HepG2 (cell line): ENCODE data around the gene TNFSF13.

ENCODE experiments used
- EZH2 ChIP-seq: conservative IDR thresholded peaks from 2 replicates; pipeline ENCODE4 v1.6.1; 2012; ENCODE audit warnings: mild to moderate bottlenecking, low read depth, low read length, moderate library complexity
- FOXP4 ChIP-seq: sonication (generic); formaldehyde crosslinking; IDR thresholded peaks from 2 replicates; pipeline ENCODE4 v1.4.0; 2020; ENCODE audit warnings: missing genetic modification reagents
- NR2C2 ChIP-seq: sonication (generic); formaldehyde crosslinking; IDR thresholded peaks from 2 replicates; pipeline ENCODE4 v1.4.0; 2020; ENCODE audit warnings: missing genetic modification reagents, mild to moderate bottlenecking, moderate library complexity, borderline replicate concordance
- SP5 ChIP-seq: IDR thresholded peaks from 2 replicates; pipeline ENCODE4 v1.6.1; 2016; ENCODE audit warnings: low read depth, borderline replicate concordance
- U2AF2 ChIP-seq: fragments of 200-400 bp; formaldehyde crosslinking; IDR thresholded peaks from 2 replicates; pipeline ENCODE4 v1.6.1; 2017; ENCODE audit warnings: low read depth, mild to moderate bottlenecking, low read length
- TF ChIP-seq, protein P1 (sequence below), 2 experiments: sonication (generic) in 1 of 2; formaldehyde crosslinking in 1 of 2; IDR thresholded peaks; 2 replicates each; pipeline versions ENCODE4 v1.4.0 to v1.6.1; 2016 to 2020; ENCODE audit warnings: borderline replicate concordance in 1 of 2, low read depth in 1 of 2, mild to moderate bottlenecking in 1 of 2, missing genetic modification reagents in 1 of 2

- TF ChIP-seq FOXP4: no peak
- TF ChIP-seq, protein P1, sequence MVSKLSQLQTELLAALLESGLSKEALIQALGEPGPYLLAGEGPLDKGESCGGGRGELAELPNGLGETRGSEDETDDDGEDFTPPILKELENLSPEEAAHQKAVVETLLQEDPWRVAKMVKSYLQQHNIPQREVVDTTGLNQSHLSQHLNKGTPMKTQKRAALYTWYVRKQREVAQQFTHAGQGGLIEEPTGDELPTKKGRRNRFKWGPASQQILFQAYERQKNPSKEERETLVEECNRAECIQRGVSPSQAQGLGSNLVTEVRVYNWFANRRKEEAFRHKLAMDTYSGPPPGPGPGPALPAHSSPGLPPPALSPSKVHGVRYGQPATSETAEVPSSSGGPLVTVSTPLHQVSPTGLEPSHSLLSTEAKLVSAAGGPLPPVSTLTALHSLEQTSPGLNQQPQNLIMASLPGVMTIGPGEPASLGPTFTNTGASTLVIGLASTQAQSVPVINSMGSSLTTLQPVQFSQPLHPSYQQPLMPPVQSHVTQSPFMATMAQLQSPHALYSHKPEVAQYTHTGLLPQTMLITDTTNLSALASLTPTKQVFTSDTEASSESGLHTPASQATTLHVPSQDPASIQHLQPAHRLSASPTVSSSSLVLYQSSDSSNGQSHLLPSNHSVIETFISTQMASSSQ (IDR thresholded peaks at IDR 0.05; ENCODE audit: low read depth): no peak
- TF ChIP-seq, protein P1 (CRISPR knock-in tag; IDR thresholded peaks at IDR 0.05; ENCODE audit: borderline replicate concordance): no peak
- no peak for TF ChIP-seq U2AF2
- TF ChIP-seq SP5: no peak
- TF ChIP-seq NR2C2 (CRISPR knock-in tag): no peak
- no peak for TF ChIP-seq EZH2
Measured at GRCh38 chr17:7556627-7557026, 1.9 kb upstream of the TNFSF13 start.
